Ectodermal cell (in vitro differentiated cells): ENCODE measurements around the gene RTBDN.

Experiments
- H3K27ac ChIP-seq: 2 replicates; pipeline ENCODE4 v1.7.0; 2013; ENCODE audit warnings: mild to moderate bottlenecking, low read depth, low read length; ENCODE audit not compliant: insufficient read depth, poor library complexity, severe bottlenecking
- H3K27me3 ChIP-seq: 2 replicates; pipeline ENCODE4 v1.7.0; 2013; ENCODE audit warnings: mild to moderate bottlenecking, low read length; ENCODE audit not compliant: insufficient read depth, control insufficient read depth, poor library complexity, severe bottlenecking
- H3K36me3 ChIP-seq: one replicate; pipeline ENCODE4 v1.7.0; 2013; ENCODE audit warnings: low read length; ENCODE audit not compliant: control insufficient read depth, insufficient read depth
- H3K4me1 ChIP-seq: one replicate; pipeline ENCODE4 v1.7.0; 2013; ENCODE audit warnings: low read length; ENCODE audit not compliant: control insufficient read depth, insufficient read depth
- H3K4me3 ChIP-seq: 2 replicates; pipeline ENCODE4 v1.7.0; 2013; ENCODE audit warnings: low read depth, low read length, control low read depth; ENCODE audit not compliant: insufficient read depth
- H3K9me3 ChIP-seq: 2 replicates; pipeline ENCODE4 v1.7.0; 2013; ENCODE audit warnings: mild to moderate bottlenecking, low read length, moderate library complexity; ENCODE audit not compliant: control insufficient read depth
- WGBS, 2 experiments: methylation state at CpG; one replicate each; pipeline ENCODE4 v1.1.7; 2013; ENCODE audit warnings: missing lambda C conversion rate in 2 of 2; 5-methylcytosine and 5-hydroxymethylcytosine counted together

Gene RTBDN

DNA sequence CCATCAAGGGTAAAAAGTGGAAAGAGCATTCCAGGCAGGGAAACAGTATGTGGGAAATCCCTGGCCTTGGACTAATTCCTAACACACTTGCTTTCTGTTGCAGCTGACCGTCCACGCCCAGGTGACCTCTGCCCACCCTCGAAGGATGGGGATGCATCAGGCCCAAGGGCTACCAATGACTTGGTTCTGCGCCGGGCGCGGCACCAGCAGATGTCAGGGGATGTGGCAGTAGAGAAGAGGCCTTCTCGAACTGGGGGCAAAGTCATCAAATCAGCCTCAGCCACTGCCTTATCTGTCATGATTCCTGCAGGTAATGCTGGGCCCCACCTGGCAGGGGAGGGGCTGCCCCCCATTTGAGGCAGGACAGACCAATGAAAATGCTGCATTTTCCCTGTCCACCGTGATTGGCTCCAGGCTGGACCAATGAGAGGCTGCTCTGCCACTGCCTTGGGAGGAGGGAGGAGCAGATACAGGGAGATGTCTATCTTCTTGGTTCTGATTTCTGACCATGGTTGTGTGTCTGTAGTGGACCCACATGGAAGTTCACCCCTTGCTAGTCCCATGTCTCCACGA is 34.2 kb upstream of the RTBDN start:
- Histone ChIP-seq H3K36me3 (no peaks in the 10 kb centered on the region), H3K27me3 (no peaks in the 10 kb centered on the region), H3K27ac (no peak overlapping the region), H3K9me3 (no peaks in the 10 kb centered on the region), H3K4me3 (no peak overlapping the region), H3K4me1 (no peaks in the 10 kb centered on the region)
- WGBS, 2 experiments, result 94 to 95% methylated on average over 10 of the region's 10 CpGs

GRCh38 chr19:12867120-12868099 is 33.0 kb upstream of the RTBDN start:
- Histone ChIP-seq H3K4me3 (peak overlapping the region; percentile 38), H3K27ac (no peak overlapping the region), H3K27me3 (no peaks in the 10 kb centered on the region), H3K4me1 (no peaks in the 10 kb centered on the region), H3K36me3 (no peaks in the 10 kb centered on the region), H3K9me3 (no peaks in the 10 kb centered on the region)
- WGBS, 2 experiments, result 11 to 13% methylated on average over 51 of the region's 51 CpGs

DNA sequence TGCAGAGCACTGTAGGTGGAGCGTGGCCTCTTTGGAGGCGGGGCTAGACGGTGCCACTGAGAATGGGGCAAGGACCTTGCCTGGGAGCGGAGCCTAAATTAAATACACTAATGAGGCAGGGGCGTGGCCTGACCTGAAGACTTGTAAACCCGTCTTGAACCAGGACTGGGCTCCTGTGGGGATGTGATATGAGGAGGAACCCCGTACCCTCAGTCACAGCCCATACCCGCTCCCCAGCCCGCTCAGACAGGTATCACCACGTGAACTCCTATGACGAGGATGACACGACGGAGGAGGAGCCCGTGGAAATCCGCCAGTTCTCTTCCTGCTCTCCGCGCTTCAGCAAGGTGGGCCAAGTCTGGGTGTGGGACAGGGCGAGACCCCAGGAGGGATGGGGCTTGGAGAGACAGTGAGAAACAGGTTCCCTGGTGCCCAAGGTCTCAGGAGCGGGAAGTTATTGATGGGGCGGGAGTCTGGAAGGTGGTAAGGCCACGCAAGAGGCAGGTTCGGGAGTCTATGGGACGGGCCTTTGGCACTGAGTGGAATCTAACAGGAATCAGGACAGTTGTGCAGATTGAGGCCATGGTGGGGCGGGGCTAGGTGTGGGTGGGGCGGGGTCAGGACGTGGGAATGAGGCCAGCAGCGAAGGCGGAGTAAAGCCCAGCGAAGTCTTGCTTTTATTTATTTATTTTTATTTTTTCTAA is 32.2 kb upstream of the RTBDN start:
- no peaks in the 10 kb centered on the region for H3K9me3 ChIP-seq
- no peaks in the 10 kb centered on the region for H3K36me3 ChIP-seq
- no peaks in the 10 kb centered on the region for H3K4me1 ChIP-seq
- no peak overlapping the region for H3K4me3 ChIP-seq
- WGBS, 2 experiments, result 88 to 94% methylated on average over 27 of the region's 29 CpGs
- H3K27me3 ChIP-seq, result no peaks in the 10 kb centered on the region
- no peak overlapping the region for H3K27ac ChIP-seq

- Histone ChIP-seq H3K4me3 (no peak overlapping the region), H3K27me3 (no peaks in the 10 kb centered on the region), H3K9me3 (no peaks in the 10 kb centered on the region), H3K36me3 (no peaks in the 10 kb centered on the region), H3K4me1 (no peaks in the 10 kb centered on the region), H3K27ac (no peak overlapping the region)
- WGBS, 2 experiments, result 84% methylated on average over 19 of the region's 19 CpGs
These were observed 31.5 kb upstream of the RTBDN start for GRCh38 chr19:12865746-12866415.

DNA sequence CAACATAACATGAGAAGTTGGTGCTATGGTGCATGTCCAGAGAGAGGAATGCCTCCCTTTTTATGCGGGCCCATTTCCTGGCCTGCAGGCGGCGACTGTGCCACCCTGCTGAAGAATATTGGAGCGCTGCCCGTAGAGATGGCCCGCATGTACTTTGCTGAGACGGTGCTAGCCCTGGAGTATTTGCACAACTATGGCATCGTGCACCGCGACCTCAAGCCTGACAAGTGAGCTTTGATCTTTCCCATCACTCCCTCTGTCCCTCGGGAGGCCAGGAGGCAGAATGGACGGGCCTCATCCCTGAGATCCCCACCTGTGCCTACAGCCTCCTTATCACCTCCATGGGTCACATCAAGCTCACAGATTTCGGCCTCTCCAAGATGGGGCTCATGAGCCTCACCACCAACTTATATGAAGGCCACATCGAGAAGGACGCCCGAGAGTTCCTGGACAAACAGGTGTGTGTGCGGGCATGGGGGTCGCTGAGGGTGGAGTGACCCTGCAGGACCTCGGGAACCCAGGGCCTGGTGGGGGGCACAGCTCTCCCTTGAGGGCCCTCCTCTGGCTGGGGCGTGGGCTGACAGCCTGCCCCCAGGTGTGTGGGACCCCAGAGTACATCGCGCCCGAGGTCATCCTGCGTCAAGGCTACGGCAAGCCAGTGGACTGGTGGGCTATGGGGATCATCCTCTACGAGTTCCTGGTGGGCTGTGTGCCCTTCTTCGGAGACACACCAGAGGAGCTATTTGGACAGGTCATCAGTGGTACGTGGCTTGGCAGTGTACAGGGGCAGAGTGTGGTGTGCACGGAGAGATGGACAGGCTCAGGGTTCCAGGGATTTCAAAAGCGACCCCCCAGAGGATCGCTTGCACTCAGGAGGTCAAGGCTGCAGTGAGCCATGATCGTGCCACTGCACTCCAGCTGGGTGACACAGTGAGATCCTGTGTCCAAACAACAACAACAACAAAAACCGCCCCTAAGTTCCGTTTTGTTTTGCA is 30.6 kb upstream of the RTBDN start:
- 90 to 91% methylated on average over 34 of the region's 34 CpGs for WGBS, 2 experiments
- H3K4me3 ChIP-seq, result no peak overlapping the region
- no peaks in the 10 kb centered on the region for H3K4me1 ChIP-seq
- H3K27ac ChIP-seq, result no peak overlapping the region
- no peaks in the 10 kb centered on the region for H3K36me3 ChIP-seq
- H3K9me3 ChIP-seq, result no peaks in the 10 kb centered on the region
- H3K27me3 ChIP-seq, result no peaks in the 10 kb centered on the region

DNA sequence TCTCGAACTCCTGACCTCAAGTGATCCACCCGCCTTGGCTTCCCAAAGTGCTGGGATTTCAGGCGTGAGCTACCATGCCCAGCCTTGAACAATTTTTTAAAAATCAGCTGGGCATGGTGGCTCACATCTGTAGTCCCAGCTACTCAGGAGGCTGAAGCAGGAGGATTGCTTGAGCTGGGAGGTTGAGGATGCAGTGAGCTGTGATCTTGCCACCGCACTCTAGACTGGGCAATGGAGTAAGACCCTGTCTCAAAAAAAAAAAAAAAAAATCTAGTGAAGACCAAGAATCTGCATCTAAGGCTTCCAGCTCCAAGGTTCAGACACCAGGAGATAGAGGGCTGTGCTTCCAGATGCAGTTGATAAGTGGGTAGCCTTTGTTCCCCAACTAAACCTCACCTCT is 29.8 kb upstream of the RTBDN start:
- 90 to 94% methylated on average over 4 of the region's 4 CpGs for WGBS, 2 experiments

GRCh38 chr19:12859546-12859945 is 25.2 kb upstream of the RTBDN start:
- 92 to 95% methylated on average over 7 of the region's 7 CpGs for WGBS, 2 experiments
- Histone ChIP-seq H3K4me3 (no peak overlapping the region), H3K27ac (no peak overlapping the region), H3K27me3 (no peaks in the 10 kb centered on the region), H3K9me3 (no peaks in the 10 kb centered on the region), H3K4me1 (no peaks in the 10 kb centered on the region), H3K36me3 (no peaks in the 10 kb centered on the region)

More for the DNA sequence above, 29.8 kb upstream of the RTBDN start:
- no peaks in the 10 kb centered on the region for H3K27me3 ChIP-seq
- H3K4me1 ChIP-seq, result no peaks in the 10 kb centered on the region
- no peaks in the 10 kb centered on the region for H3K36me3 ChIP-seq
- no peak overlapping the region for H3K4me3 ChIP-seq
- H3K27ac ChIP-seq, result no peak overlapping the region
- H3K9me3 ChIP-seq, result no peaks in the 10 kb centered on the region

- H3K4me3 ChIP-seq, result no peak overlapping the region
- no peaks in the 10 kb centered on the region for H3K9me3 ChIP-seq
- WGBS, 2 experiments, result 95% methylated on average over 35 of the region's 35 CpGs
- H3K4me1 ChIP-seq, result no peaks in the 10 kb centered on the region
- H3K27ac ChIP-seq, result no peak overlapping the region
- no peaks in the 10 kb centered on the region for H3K27me3 ChIP-seq
- no peaks in the 10 kb centered on the region for H3K36me3 ChIP-seq
These were observed 23.9 kb upstream of the RTBDN start for GRCh38 chr19:12858041-12858928.
